Measurements from ENCODE around the gene GLB1L.
"Not testable (repeated sequence)": the region's sequence is repeated elsewhere in the genome, so short reads cannot be mapped to it uniquely, and the experiment has no call there.

Gene GLB1L

GRCh38 chr2:219245148-219245898 is at the start of gene GLB1L, which contains the start of gene STK16:
GLB1L (minus strand) TSS chr2:219245444; CDS start chr2:219243573, 1,871 bp downstream.
STK16 (plus strand) TSS chr2:219245479; CDS start chr2:219246000, 521 bp downstream.
- DNase-seq = peak; percentile 87 to 89

- DNase-seq = peak; percentile 92
These were observed 49.4 kb upstream of the GLB1L start for GRCh38 chr2:219294356-219295351.

- DNase-seq = no peak
These were observed 48.5 kb upstream of the GLB1L start for GRCh38 chr2:219293736-219294231.

GRCh38 chr2:219292616-219293015 is 47.4 kb upstream of the GLB1L start:
- no peak for DNase-seq

GRCh38 chr2:219291910-219292490 is 46.8 kb upstream of the GLB1L start:
- DNase-seq = peak in 1 of 2 donors; percentile 6

GRCh38 chr2:219291394-219291793 is 46.1 kb upstream of the GLB1L start:
- DNase-seq = no peak

- DNase-seq = no peak
These were observed 45.3 kb upstream of the GLB1L start for GRCh38 chr2:219290381-219291171.

GRCh38 chr2:219289537-219290361 is 44.5 kb upstream of the GLB1L start:
- DNase-seq = no peak

GRCh38 chr2:219289195-219289536 is 43.9 kb upstream of the GLB1L start:
- no peak for DNase-seq

- DNase-seq = no peak
These were observed 42.5 kb upstream of the GLB1L start for GRCh38 chr2:219287580-219288265.

- not testable (repeated sequence) for DNase-seq
These were observed 41.8 kb upstream of the GLB1L start for GRCh38 chr2:219287116-219287440.

- DNase-seq = no peak
These were observed 41.3 kb upstream of the GLB1L start for GRCh38 chr2:219286436-219287115.

- no peak for DNase-seq
These were observed 40.7 kb upstream of the GLB1L start for GRCh38 chr2:219285894-219286425.

GRCh38 chr2:219285373-219285735 is 40.1 kb upstream of the GLB1L start:
- no peak for DNase-seq

GRCh38 chr2:219284501-219285372 is 39.5 kb upstream of the GLB1L start:
- DNase-seq = no peak

- no peak for DNase-seq
These were observed 37.8 kb upstream of the GLB1L start for GRCh38 chr2:219282943-219283581.

GRCh38 chr2:219282375-219282774 is 37.1 kb upstream of the GLB1L start:
- no peak for DNase-seq

- DNase-seq = no peak
These were observed 36.3 kb upstream of the GLB1L start for GRCh38 chr2:219281588-219281987.

All from CD4-positive, alpha-beta T cell treated with Interleukin-4 for 1 hour (primary cell).